GM12875 (cell line): ENCODE measurements around the gene CLTA.

Experiments
- H3K4me3 ChIP-seq: one replicate; pipeline ENCODE4 v1.5.1; 2011; ENCODE audit warnings: low read depth, low read length, control low read depth
- CTCF ChIP-seq: IDR thresholded peaks from 2 replicates; pipeline ENCODE4 v1.5.1; 2011; ENCODE audit warnings: low read depth, mild to moderate bottlenecking, control low read depth, inconsistent platforms, low read length, moderate library complexity, borderline replicate concordance; ENCODE audit not compliant: insufficient read depth

Gene CLTA

GRCh38 chr9:36258996-36259533, 68.3 kb downstream of the CLTA start:
- TF ChIP-seq CTCF, result no peak
- H3K4me3 ChIP-seq, result peak overlapping the region; percentile 56
